Gastrocnemius medialis (tissue), 4 donors: ENCODE results near the gene TMEM175. TPM values are rescaled to one million over a fixed set of nuclear protein-coding genes. Genes with fewer than 3 reads are reported as not detected.

ENCODE experiments used
- ATAC-seq, 2 donors: fragments of 150-250 bp; one replicate each; pipeline ENCODE4 v1.9.1; 2016
- DNase-seq, 2 donors: peaks; one replicate each; pipeline ENCODE4 v3.0.0-alpha.2; 2019
- H3K27ac ChIP-seq, 4 donors: fragments of 200-600 bp; sonication (generic); 1 replicate in 1 of 4; 2 replicates in 3 of 4; pipeline ENCODE4 v1.5.1; 2016 to 2018; ENCODE audit warnings: mild to moderate bottlenecking in 2 of 4, moderate library complexity in 1 of 4
- H3K27me3 ChIP-seq, 3 donors: fragments of 200-600 bp; sonication (generic) in 2 of 3; 1 replicate in 1 of 3; 2 replicates in 2 of 3; pipeline versions ENCODE4 v1.5.1 to v1.6.0; 2016 to 2019; ENCODE audit warnings: mild to moderate bottlenecking in 1 of 3, moderate library complexity in 1 of 3
- H3K36me3 ChIP-seq, 2 donors: fragments of 200-600 bp; sonication (generic) in 1 of 2; one replicate each; pipeline ENCODE4 v1.5.1; 2017 to 2018
- H3K4me1 ChIP-seq, 2 donors: fragments of 200-600 bp; sonication (generic) in 1 of 2; one replicate each; pipeline ENCODE4 v1.5.1; 2016 to 2017; ENCODE audit warnings: mild to moderate bottlenecking in 2 of 2
- H3K4me3 ChIP-seq, 4 donors: fragments of 200-600 bp; sonication (generic) in 3 of 4; 1 replicate in 1 of 4; 2 replicates in 3 of 4; pipeline ENCODE4 v1.5.1; 2016 to 2019; ENCODE audit warnings: mild to moderate bottlenecking in 2 of 4
- H3K9me3 ChIP-seq, 3 donors: fragments of 200-600 bp; sonication (generic) in 2 of 3; 1 replicate in 1 of 3; 2 replicates in 2 of 3; pipeline ENCODE4 v1.5.1; 2016 to 2019
- POLR2A ChIP-seq, 2 donors: fragments of 450-650 bp; IDR thresholded peaks; one replicate each; pipeline ENCODE4 v1.6.1; 2017; ENCODE audit warnings: antibody characterized with exemption in 2 of 2, mild to moderate bottlenecking in 2 of 2, moderate library complexity in 2 of 2
- in situ Hi-C, 4 donors: fragments of 200-750 bp; cut with MboI; loops; one replicate each; pipeline versions ENCODE4 v1.15.0 to v1.8.0; 2017; ENCODE audit warnings: low sequenced_read_pairs in 4 of 4
- intact Hi-C: fragments of 100-400 bp; cut with DNase I; formaldehyde crosslinking; loops from one replicate; pipeline ENCODE4 v1.15.1; 2023; ENCODE audit warnings: low total_unique reads
- total RNA-seq, 4 donors: library from RNA; depleted of rRNA; stranded (reverse); fragments of >200 nt; gene quantifications; one replicate each; pipeline versions ENCODE4 v1.1.0 to v1.2.3, GENCODE V29; 2016
- TF ChIP-seq, protein P1 (sequence below), 5 experiments: fragments of 450-650 bp in 3 of 5; fragments of 200-600 bp in 2 of 5; sonication (generic) in 2 of 5; IDR thresholded peaks in 4 of 5; conservative IDR thresholded peaks in 1 of 5; 1 replicate in 4 of 5; 2 replicates in 1 of 5; pipeline ENCODE4 v1.5.1; 2016 to 2019; ENCODE audit warnings: antibody characterized with exemption in 5 of 5, mild to moderate bottlenecking in 3 of 5, moderate library complexity in 3 of 5

Gene TMEM175
- total RNA-seq, 4 donors from 2014 or later, result 15.3 to 29.6 (median 20.8) TPM

DNA sequence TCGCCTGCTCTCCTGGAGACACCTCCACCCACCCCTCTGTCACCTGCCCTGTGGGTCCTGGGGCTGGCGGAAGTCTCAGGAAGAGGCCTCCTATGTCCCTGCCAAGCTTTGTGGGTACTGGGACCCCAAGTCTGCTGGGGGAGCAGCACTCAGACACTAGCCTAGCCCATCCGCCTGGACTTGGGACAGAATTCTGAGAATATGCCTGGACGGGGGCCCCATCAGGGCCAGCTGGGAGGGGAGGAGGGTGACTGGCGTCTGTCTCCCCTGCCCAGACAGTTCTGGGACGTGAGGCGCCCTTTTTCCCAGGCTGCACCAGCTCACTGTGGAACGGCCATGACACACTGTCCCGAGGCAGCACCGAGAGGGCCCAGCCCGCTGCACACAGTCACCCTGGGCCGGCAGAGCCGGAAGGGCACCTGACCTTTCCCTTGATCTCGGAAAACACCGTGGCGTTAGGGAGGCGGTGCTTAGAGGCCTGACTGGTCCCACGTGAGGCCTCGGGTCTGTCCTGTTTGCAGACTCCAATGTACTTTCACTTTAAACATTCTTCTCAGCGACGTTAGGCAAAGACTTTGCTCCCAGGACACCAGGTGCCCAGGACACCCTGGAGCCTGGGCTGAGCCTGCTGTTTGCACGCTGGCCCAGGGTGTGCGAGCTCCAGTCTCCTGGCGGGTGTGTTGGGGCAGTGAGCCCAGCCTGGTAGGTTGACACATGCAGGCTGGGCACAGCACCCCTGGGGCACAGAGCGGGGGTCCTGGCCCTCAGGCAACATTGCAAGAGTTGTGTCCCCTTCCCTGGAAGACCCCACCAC lies 60.2 kb downstream of the TMEM175 start:
- Histone ChIP-seq H3K4me3 (no peak overlapping the region), H3K27ac (no peak overlapping the region), H3K27me3 (peaks cover 12 to 13% (median 12%) of the 10 kb centered on the region in 3 donors), H3K9me3 (no peaks in the 10 kb centered on the region), H3K36me3 (peaks cover 0 to 11% of the 10 kb centered on the region in 2 donors), H3K4me1 (peaks cover 2 to 9% of the 10 kb centered on the region in 2 donors)
- in situ Hi-C loops, result no loop called here
- TF ChIP-seq POLR2A (IDR thresholded peaks at IDR 0.05), result no peak
- ATAC-seq, result peak in 1 of 2 donors; percentile 44
- intact Hi-C loops, result no loop called here
- DNase-seq, result no peak

DNA sequence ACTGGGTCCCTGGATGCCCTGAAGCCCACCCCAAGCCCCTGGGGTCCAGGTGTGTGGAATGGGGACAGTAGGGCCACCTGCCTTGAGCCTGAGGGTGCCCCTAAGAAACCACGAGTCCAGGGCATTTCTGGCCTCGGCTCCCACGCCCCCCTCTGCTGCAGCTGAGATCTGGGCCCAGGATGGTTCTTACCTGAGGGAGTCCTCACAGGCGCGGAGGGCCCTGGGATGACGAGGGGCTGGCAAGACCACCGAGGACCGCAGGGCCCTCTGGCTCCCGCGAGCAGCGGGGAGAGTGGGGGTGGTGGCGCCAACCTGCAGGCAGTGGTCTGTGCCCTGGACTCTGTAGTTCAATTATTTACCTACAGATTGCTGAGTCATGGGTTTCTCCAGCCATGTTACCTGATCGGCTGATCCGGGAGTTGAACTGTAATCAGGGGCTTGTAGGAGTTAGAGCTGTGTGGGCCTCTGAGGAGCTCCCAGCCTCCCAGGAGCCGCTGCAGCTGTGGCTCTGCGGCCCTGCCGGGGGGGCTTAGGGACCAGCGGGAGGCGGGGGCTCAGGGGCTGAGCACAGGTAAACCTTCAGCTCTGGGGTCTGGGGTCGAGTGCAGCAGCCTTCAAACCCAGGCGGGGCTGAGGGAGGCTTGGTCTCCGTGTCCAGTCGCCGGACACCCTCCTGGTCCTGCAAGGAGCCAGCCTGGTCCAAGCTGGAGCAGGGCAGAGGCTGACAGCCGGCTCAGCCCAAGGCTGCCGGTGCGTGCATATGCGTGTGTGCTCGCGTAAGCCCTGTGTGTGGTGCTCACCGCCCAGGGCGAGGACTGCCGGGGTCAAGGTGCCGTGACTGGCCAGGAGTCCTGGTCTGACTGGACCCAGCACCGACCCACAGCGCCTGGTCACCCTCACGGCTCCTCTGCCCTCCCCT lies 61.1 kb downstream of the TMEM175 start, which contains the start of gene SLC26A1:
SLC26A1 (minus strand) TSS at position 294 of the 919 bp plus-strand sequence. CDS start 1,701 bp downstream, outside the sequence.
- H3K36me3 ChIP-seq, result peaks cover 0 to 11% of the 10 kb centered on the region in 2 donors
- H3K4me1 ChIP-seq, result peaks cover 7 to 8% of the 10 kb centered on the region in 2 donors
- peaks cover 20 to 22% (median 20%) of the 10 kb centered on the region in 3 donors for H3K27me3 ChIP-seq
- H3K4me3 ChIP-seq, result no peak within 1 kb of the TSS
- intact Hi-C loops (no loop called here), in situ Hi-C loops (no loop called here)
- H3K9me3 ChIP-seq, result no peaks in the 10 kb centered on the region
- DNase-seq (no peak), ATAC-seq (no peak)
- no peak within 1 kb of the TSS for H3K27ac ChIP-seq
- TF ChIP-seq, protein P1, sequence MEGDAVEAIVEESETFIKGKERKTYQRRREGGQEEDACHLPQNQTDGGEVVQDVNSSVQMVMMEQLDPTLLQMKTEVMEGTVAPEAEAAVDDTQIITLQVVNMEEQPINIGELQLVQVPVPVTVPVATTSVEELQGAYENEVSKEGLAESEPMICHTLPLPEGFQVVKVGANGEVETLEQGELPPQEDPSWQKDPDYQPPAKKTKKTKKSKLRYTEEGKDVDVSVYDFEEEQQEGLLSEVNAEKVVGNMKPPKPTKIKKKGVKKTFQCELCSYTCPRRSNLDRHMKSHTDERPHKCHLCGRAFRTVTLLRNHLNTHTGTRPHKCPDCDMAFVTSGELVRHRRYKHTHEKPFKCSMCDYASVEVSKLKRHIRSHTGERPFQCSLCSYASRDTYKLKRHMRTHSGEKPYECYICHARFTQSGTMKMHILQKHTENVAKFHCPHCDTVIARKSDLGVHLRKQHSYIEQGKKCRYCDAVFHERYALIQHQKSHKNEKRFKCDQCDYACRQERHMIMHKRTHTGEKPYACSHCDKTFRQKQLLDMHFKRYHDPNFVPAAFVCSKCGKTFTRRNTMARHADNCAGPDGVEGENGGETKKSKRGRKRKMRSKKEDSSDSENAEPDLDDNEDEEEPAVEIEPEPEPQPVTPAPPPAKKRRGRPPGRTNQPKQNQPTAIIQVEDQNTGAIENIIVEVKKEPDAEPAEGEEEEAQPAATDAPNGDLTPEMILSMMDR (IDR thresholded peaks at IDR 0.05 in 4 of 5, conservative IDR thresholded peaks at IDR 0.05 in 1 of 5), result no peak
- TF ChIP-seq POLR2A (IDR thresholded peaks at IDR 0.05), result no peak

DNA sequence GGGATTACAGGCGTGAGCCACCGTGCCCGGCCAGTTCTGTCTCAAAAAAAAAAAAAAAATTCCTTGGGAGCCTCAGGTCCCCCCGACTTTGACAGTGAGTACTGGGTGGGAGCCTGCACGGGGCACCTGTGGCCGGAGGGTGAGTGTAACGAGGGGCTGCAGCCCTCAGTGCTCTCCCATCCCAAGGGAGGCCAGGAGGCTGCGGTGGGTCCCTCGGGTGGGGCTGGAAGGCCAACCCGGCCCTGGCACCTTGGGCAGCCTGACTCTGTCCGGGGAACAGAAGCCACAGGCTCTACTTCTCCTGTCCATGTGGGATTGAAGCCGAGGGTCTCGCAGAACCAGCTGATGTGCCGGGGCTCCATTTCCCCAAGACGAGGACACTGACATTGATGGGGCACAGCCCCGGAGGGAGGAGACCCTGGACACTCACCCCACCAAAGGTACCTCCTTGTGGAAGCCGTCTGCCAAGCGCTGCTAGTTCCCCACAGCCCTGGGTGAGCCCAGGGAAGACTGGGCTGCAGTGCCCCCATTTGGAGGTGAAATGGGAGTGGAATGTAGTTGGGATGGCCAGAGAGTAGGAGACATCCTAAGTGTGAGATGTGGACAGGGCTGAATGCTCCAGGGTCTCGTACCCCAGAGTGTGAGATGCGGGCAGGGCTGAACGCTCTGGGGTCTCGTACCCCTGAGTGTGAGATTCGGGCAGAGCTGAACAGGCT lies 63.2 kb downstream of the TMEM175 start:
- in situ Hi-C loops, result no loop called here
- Histone ChIP-seq H3K4me1 (peaks cover 7 to 8% of the 10 kb centered on the region in 2 donors), H3K4me3 (no peak overlapping the region), H3K27ac (no peak overlapping the region), H3K9me3 (no peaks in the 10 kb centered on the region), H3K27me3 (peaks cover 35 to 41% (median 36%) of the 10 kb centered on the region in 3 donors), H3K36me3 (peaks cover 0 to 4% of the 10 kb centered on the region in 2 donors)
- DNase-seq, result no peak
- intact Hi-C loops, result no loop called here
- no peak for TF ChIP-seq POLR2A (IDR thresholded peaks at IDR 0.05)
- TF ChIP-seq, protein P1 (IDR thresholded peaks at IDR 0.05 in 4 of 5, conservative IDR thresholded peaks at IDR 0.05 in 1 of 5), result no peak
- ATAC-seq, result no peak

DNA sequence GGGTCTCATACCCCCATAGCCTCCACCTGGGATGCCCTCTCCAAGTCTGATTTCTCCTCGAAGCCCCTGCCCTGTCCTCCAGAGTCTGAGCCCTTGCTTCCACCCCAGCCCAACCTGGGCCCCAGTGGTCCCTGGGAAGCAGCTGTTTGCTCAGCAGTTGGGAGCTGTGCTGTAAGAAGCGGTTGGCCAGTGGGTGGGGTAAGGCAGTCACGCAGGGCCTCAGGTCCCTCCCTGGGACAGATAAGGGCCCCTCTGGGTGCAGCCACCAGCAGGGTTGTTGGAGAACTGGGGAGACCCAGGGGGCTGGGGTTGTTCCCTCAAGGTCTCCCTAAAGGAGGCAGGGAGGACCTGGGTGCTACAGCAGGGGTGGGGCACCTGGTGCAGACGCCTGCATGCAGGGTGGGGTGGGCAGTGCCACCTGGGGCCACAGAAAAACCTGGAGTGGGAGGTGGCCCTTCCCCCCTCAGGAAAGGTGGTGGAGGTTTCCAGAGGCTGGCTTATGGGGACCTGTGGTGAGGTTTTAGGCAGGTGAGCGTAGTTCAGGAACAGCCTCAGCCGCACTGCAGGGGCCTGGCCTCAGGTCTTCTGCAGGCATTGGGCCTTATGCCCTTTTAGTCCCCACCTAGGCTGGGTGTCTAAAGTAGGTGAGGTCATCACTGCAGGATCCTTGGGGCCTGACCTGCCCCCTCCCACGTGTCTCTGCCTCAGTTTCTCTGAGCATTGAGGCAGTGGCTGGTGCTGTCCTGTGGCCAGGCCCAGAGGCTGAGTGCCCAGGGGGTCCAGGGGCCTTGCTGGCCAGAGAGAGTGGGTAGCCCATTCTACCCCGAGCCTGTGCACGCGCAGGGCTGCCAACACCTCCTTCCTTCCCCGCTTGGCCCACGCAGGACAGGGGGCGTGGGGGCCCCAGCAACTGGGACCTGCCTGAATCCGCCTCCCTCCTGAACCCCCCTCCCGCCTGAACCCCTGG lies 64.1 kb downstream of the TMEM175 start:
- no peaks in the 10 kb centered on the region for H3K36me3 ChIP-seq
- H3K4me3 ChIP-seq, result no peak overlapping the region
- TF ChIP-seq, protein P1 (IDR thresholded peaks at IDR 0.05 in 4 of 5, conservative IDR thresholded peaks at IDR 0.05 in 1 of 5), result no peak
- TF ChIP-seq POLR2A (IDR thresholded peaks at IDR 0.05), result no peak
- H3K4me1 ChIP-seq, result peaks cover 7 to 8% of the 10 kb centered on the region in 2 donors
- peaks cover 43 to 49% (median 45%) of the 10 kb centered on the region in 3 donors for H3K27me3 ChIP-seq
- H3K27ac ChIP-seq, result no peak overlapping the region
- H3K9me3 ChIP-seq, result no peaks in the 10 kb centered on the region
- no peak for ATAC-seq
- intact Hi-C loops (no loop called here), in situ Hi-C loops (no loop called here)
- no peak for DNase-seq
